Right renal pelvis (tissue), 4 donors: ENCODE measurements around the gene ZNF320. TPM values are rescaled to one million over a fixed set of nuclear protein-coding genes. Genes with fewer than 3 reads are reported as not detected.
"Not testable (repeated sequence)": the region's sequence is repeated elsewhere in the genome, so short reads cannot be mapped to it uniquely, and the experiment has no call there.

Source experiments
- DNase-seq, 4 donors: peaks; one replicate each; pipeline ENCODE4 v3.0.0-alpha.2; 2013; ENCODE audit warnings: low read depth in 4 of 4, low spot score in 3 of 4, missing footprints in 1 of 4
- polyA plus RNA-seq, 4 donors: library from polyadenylated mRNA; unstranded; fragments of 120-200 nt; gene quantifications; one replicate each; pipeline ENCODE4 v1.2.1, GENCODE V29; 2013; ENCODE audit not compliant: insufficient read length in 4 of 4

Gene ZNF320
- 10 to 100 TPM; 19.4 to 26.0 (median 21.2) TPM for polyA plus RNA-seq

- DNase-seq = peak; percentile 89 to 94 (median 92)
Observed at GRCh38 chr19:52897138-52897935, at the start of gene ZNF320. Gene ZNF320, minus strand, starts transcription at chr19:52897635. Its CDS starts 7,380 bp downstream, at chr19:52890255.

GRCh38 chr19:52946322-52947310, 49.2 kb upstream of the ZNF320 start:
- DNase-seq = peak in 2 of 4 donors; percentile 41 to 69

- no peak for DNase-seq
Observed at GRCh38 chr19:52945652-52946321, 48.4 kb upstream of the ZNF320 start.

GRCh38 chr19:52944703-52945493, 47.5 kb upstream of the ZNF320 start:
- DNase-seq = not testable (repeated sequence)

- DNase-seq = no peak
Observed at GRCh38 chr19:52943884-52944643, 46.6 kb upstream of the ZNF320 start.

- DNase-seq = no peak
Observed at GRCh38 chr19:52943134-52943883, 45.9 kb upstream of the ZNF320 start.

GRCh38 chr19:52942386-52943133, 45.1 kb upstream of the ZNF320 start:
- peak in 2 of 4 donors; percentile 68 to 69 for DNase-seq

- DNase-seq = no peak
Observed at GRCh38 chr19:52941941-52942385, 44.5 kb upstream of the ZNF320 start.

GRCh38 chr19:52941523-52941922, 44.1 kb upstream of the ZNF320 start:
- DNase-seq = not testable (repeated sequence)

GRCh38 chr19:52940905-52941304, 43.5 kb upstream of the ZNF320 start:
- DNase-seq = not testable (repeated sequence)

GRCh38 chr19:52938761-52939160, 41.3 kb upstream of the ZNF320 start:
- no peak for DNase-seq

GRCh38 chr19:52936954-52937325, 39.5 kb upstream of the ZNF320 start:
- no peak for DNase-seq

- DNase-seq = no peak
Observed at GRCh38 chr19:52936151-52936953, 38.9 kb upstream of the ZNF320 start.

- no peak for DNase-seq
Observed at GRCh38 chr19:52935434-52935833, 38.0 kb upstream of the ZNF320 start.

- DNase-seq = not testable (repeated sequence)
Observed at GRCh38 chr19:52924641-52925040, 27.2 kb upstream of the ZNF320 start.

GRCh38 chr19:52923778-52924593, 26.6 kb upstream of the ZNF320 start:
- no peak for DNase-seq
